Gastroesophageal sphincter (tissue), 3 donors: ENCODE results near the gene LDAF1.

Source experiments
- EP300 ChIP-seq: sonication (generic); formaldehyde crosslinking; IDR thresholded peaks from one replicate; pipeline ENCODE4 v1.6.1; 2017; ENCODE audit warnings: antibody characterized with exemption, mild to moderate bottlenecking
- POLR2A ChIP-seq, 2 donors: fragments of 450-650 bp; IDR thresholded peaks; one replicate each; pipeline ENCODE4 v1.6.1; 2017; ENCODE audit warnings: antibody characterized with exemption in 2 of 2, mild to moderate bottlenecking in 2 of 2, moderate library complexity in 1 of 2
- POLR2AphosphoS5 ChIP-seq: sonication (generic); formaldehyde crosslinking; IDR thresholded peaks from one replicate; pipeline ENCODE4 v1.6.1; 2017; ENCODE audit warnings: antibody characterized with exemption
- TF ChIP-seq, protein P1 (sequence below), 4 experiments: fragments of 200-600 bp in 2 of 4; fragments of 450-650 bp in 2 of 4; sonication (generic) in 1 of 4; IDR thresholded peaks; one replicate each; pipeline ENCODE4 v1.5.1; 2017 to 2019; ENCODE audit warnings: antibody characterized with exemption in 4 of 4, mild to moderate bottlenecking in 2 of 4, moderate library complexity in 2 of 4

DNA sequence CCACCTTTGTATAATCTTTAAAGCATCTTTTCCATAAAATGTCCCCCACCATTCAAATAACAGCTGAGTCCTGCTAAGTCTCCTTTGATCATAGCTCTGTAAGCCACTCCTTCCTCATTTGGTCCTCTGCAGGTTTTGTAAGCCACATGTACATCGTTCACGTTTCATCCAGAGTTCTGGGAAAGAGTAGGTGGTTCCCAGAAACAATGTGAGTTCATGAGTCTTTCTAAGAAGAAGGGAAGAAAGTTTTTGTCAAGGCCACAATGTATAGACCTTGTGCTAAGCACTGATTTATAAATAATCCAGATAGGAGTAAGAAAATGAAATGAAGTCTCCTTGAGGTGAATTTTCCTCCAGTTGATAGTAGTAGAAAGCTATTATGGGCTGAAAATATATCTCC is 66.3 kb downstream of the LDAF1 start:
- TF ChIP-seq POLR2A (IDR thresholded peaks at IDR 0.05) (no peak), POLR2AphosphoS5 (no peak), EP300 (no peak)
- TF ChIP-seq, protein P1, sequence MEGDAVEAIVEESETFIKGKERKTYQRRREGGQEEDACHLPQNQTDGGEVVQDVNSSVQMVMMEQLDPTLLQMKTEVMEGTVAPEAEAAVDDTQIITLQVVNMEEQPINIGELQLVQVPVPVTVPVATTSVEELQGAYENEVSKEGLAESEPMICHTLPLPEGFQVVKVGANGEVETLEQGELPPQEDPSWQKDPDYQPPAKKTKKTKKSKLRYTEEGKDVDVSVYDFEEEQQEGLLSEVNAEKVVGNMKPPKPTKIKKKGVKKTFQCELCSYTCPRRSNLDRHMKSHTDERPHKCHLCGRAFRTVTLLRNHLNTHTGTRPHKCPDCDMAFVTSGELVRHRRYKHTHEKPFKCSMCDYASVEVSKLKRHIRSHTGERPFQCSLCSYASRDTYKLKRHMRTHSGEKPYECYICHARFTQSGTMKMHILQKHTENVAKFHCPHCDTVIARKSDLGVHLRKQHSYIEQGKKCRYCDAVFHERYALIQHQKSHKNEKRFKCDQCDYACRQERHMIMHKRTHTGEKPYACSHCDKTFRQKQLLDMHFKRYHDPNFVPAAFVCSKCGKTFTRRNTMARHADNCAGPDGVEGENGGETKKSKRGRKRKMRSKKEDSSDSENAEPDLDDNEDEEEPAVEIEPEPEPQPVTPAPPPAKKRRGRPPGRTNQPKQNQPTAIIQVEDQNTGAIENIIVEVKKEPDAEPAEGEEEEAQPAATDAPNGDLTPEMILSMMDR (IDR thresholded peaks at IDR 0.05): no peak
